ENCODE data around the gene SNX10. TPM values are rescaled to one million over a fixed set of nuclear protein-coding genes. Genes with fewer than 3 reads are reported as not detected.
"Not testable (repeated sequence)": the region's sequence is repeated elsewhere in the genome, so short reads cannot be mapped to it uniquely, and the experiment has no call there.

SNX10 gene, protein sequence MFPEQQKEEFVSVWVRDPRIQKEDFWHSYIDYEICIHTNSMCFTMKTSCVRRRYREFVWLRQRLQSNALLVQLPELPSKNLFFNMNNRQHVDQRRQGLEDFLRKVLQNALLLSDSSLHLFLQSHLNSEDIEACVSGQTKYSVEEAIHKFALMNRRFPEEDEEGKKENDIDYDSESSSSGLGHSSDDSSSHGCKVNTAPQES
- 1 to 10 TPM; 2.8 to 3.5 (median 2.9) TPM for total RNA-seq
- polyA plus RNA-seq: 1.3 TPM
- long read RNA-seq, donor 1, partial matches to known transcripts: 0 of 2 reads
- long read RNA-seq, donor 1, other reads (novel, unspliced or antisense): 1 of 2 reads
- long read RNA-seq, donor 2, partial matches to known transcripts: 0 of 2 reads
- long read RNA-seq, donor 2, other reads (novel, unspliced or antisense): 0 of 2 reads
- long read RNA-seq, donor 3, partial matches to known transcripts: 3 of 10 reads
- long read RNA-seq, donor 3, other reads (novel, unspliced or antisense): 1 of 10 reads
- long read RNA-seq, donor 4, partial matches to known transcripts: 0 of 2 reads
- long read RNA-seq, donor 4, other reads (novel, unspliced or antisense): 0 of 2 reads

- intact Hi-C loops (cut with DNase I): no loop called here
- ATAC-seq: peak; percentile 78 to 84
- peak; percentile 38 to 79 (median 71) for DNase-seq
- H3K4me1 ChIP-seq (ENCODE audit: control insufficient read depth, insufficient read depth, low read length): no peaks in the 10 kb centered on the region
- H3K9me3 ChIP-seq (ENCODE audit: control insufficient read depth, low read length): no peaks in the 10 kb centered on the region
- no peaks in the 10 kb centered on the region for H3K27me3 ChIP-seq (ENCODE audit: control insufficient read depth, insufficient read depth)
- 3% methylated on average over 74 of the region's 74 CpGs for WGBS
- H3K4me3 ChIP-seq (ENCODE audit: low read length): peak within 1 kb of the TSS; percentile 54
- no peak within 1 kb of the TSS for H3K27ac ChIP-seq (ENCODE audit: low read length)
Observed at GRCh38 chr7:26291699-26292538, at the start of gene SNX10. TSS of gene SNX10 (plus strand) at chr7:26291862. CDS start at chr7:26346443, 54,581 bp downstream.

- H3K27ac ChIP-seq (ENCODE audit: low read length): no peak overlapping the region
- ATAC-seq (no peak), DNase-seq (no peak)
- no peak overlapping the region for H3K4me3 ChIP-seq (ENCODE audit: low read length)
- intact Hi-C loops (cut with DNase I): no loop called here
- no peaks in the 10 kb centered on the region for H3K27me3 ChIP-seq (ENCODE audit: control insufficient read depth, insufficient read depth)
- H3K9me3 ChIP-seq (ENCODE audit: control insufficient read depth, low read length): no peaks in the 10 kb centered on the region
- no peaks in the 10 kb centered on the region for H3K4me1 ChIP-seq (ENCODE audit: control insufficient read depth, insufficient read depth, low read length)
- WGBS: 93% methylated on average over 13 of the region's 13 CpGs
Observed at GRCh38 chr7:26245150-26245549, 46.5 kb upstream of the SNX10 start.

GRCh38 chr7:26250239-26250638 lies 41.4 kb upstream of the SNX10 start:
- whole genome bisulfite sequencing: 84% methylated on average over 12 of the region's 12 CpGs
- H3K27me3 ChIP-seq (ENCODE audit: control insufficient read depth, insufficient read depth): no peaks in the 10 kb centered on the region
- intact Hi-C loops (cut with DNase I): no loop called here

DNA sequence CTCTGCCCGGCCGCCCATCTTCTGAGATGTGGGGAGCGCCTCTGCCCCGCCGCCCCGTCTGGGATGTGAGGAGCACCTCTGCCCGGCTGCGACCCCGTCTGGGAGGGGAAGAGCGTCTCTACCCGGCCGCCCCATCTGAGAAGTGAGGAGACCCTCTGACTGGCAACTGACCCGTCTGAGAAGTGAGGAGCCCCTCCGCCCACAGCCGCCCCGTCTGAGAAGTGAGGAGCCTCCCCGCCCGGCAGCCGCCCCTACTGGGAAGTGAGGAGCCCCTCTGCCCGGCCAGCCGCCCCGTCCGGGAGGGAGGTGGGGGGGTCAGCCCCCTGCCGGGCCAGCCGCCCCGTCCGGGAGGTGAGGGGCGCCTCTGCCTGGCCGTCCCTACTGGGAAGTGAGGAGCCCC lies 29.8 kb upstream of the SNX10 start:
- intact Hi-C loops (cut with DNase I); H3K9me3 ChIP-seq (ENCODE audit: control insufficient read depth, low read length); H3K4me3 ChIP-seq (ENCODE audit: low read length); H3K4me1 ChIP-seq (ENCODE audit: control insufficient read depth, insufficient read depth, low read length); H3K27ac ChIP-seq (ENCODE audit: low read length); ATAC-seq; H3K27me3 ChIP-seq (ENCODE audit: control insufficient read depth, insufficient read depth): not testable (repeated sequence)
- whole genome bisulfite sequencing: 97% methylated on average over 28 of the region's 29 CpGs
- peak in 1 of 3 donors; percentile 62 for DNase-seq

More at GRCh38 chr7:26250239-26250638, 41.4 kb upstream of the SNX10 start:
- no peak for DNase-seq
- H3K4me3 ChIP-seq (ENCODE audit: low read length): no peak overlapping the region
- ATAC-seq: no peak
- no peak overlapping the region for H3K27ac ChIP-seq (ENCODE audit: low read length)
- no peaks in the 10 kb centered on the region for H3K4me1 ChIP-seq (ENCODE audit: control insufficient read depth, insufficient read depth, low read length)
- H3K9me3 ChIP-seq (ENCODE audit: control insufficient read depth, low read length): no peaks in the 10 kb centered on the region

- no peak for DNase-seq
- Histone ChIP-seq H3K27me3 (ENCODE audit: control insufficient read depth, insufficient read depth) (no peaks in the 10 kb centered on the region), H3K4me3 (ENCODE audit: low read length) (no peak overlapping the region), H3K9me3 (ENCODE audit: control insufficient read depth, low read length) (no peaks in the 10 kb centered on the region), H3K27ac (ENCODE audit: low read length) (no peak overlapping the region), H3K4me1 (ENCODE audit: control insufficient read depth, insufficient read depth, low read length) (no peaks in the 10 kb centered on the region)
- 89% methylated on average over 6 of the region's 6 CpGs for WGBS
- intact Hi-C loops (cut with DNase I): no loop called here
- no peak for ATAC-seq
Observed at GRCh38 chr7:26265065-26265464, 26.6 kb upstream of the SNX10 start.

GRCh38 chr7:26265499-26266075 lies 26.1 kb upstream of the SNX10 start:
- DNase-seq: no peak
- H3K9me3 ChIP-seq (ENCODE audit: control insufficient read depth, low read length): no peaks in the 10 kb centered on the region
- WGBS: 70% methylated on average over 5 of the region's 5 CpGs
- no peak for ATAC-seq
- no peak overlapping the region for H3K4me3 ChIP-seq (ENCODE audit: low read length)
- no peak overlapping the region for H3K27ac ChIP-seq (ENCODE audit: low read length)
- H3K27me3 ChIP-seq (ENCODE audit: control insufficient read depth, insufficient read depth): no peaks in the 10 kb centered on the region
- intact Hi-C loops (cut with DNase I): no loop called here
- H3K4me1 ChIP-seq (ENCODE audit: control insufficient read depth, insufficient read depth, low read length): no peaks in the 10 kb centered on the region

GRCh38 chr7:26267601-26268166 lies 24.0 kb upstream of the SNX10 start:
- DNase-seq: no peak
- WGBS: 96% methylated on average over 9 of the region's 9 CpGs
- Histone ChIP-seq H3K27ac (ENCODE audit: low read length) (no peak overlapping the region), H3K4me3 (ENCODE audit: low read length) (no peak overlapping the region), H3K27me3 (ENCODE audit: control insufficient read depth, insufficient read depth) (no peaks in the 10 kb centered on the region), H3K9me3 (ENCODE audit: control insufficient read depth, low read length) (no peaks in the 10 kb centered on the region), H3K4me1 (ENCODE audit: control insufficient read depth, insufficient read depth, low read length) (no peaks in the 10 kb centered on the region)
- intact Hi-C loops (cut with DNase I): no loop called here
- no peak for ATAC-seq

GRCh38 chr7:26275213-26275612 lies 16.4 kb upstream of the SNX10 start:
- ATAC-seq (no peak), DNase-seq (no peak)
- Histone ChIP-seq H3K4me1 (ENCODE audit: control insufficient read depth, insufficient read depth, low read length) (no peaks in the 10 kb centered on the region), H3K4me3 (ENCODE audit: low read length) (no peak overlapping the region), H3K9me3 (ENCODE audit: control insufficient read depth, low read length) (no peaks in the 10 kb centered on the region), H3K27me3 (ENCODE audit: control insufficient read depth, insufficient read depth) (no peaks in the 10 kb centered on the region), H3K27ac (ENCODE audit: low read length) (no peak overlapping the region)
- intact Hi-C loops (cut with DNase I): no loop called here
- WGBS: 89% methylated on average over 3 of the region's 3 CpGs

DNA sequence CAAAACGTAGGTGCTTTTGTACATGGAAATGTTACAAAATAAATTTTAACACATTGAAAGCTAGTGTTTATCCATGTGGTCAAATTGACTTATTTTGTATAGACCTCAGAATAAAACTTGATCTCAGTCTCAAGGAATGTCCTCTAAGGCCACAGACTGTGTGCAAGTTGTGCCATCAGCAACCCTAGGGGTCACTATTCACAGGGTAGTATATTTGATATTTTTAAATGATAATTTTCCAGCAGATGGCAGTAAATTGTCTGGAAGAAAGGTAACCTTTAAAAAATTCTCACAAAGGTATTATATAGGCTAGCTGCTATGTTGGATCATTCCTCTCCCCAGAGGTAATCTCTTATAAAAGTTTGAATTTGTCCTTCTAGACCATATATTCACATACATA lies 12.9 kb upstream of the SNX10 start:
- DNase-seq: no peak
- H3K4me3 ChIP-seq (ENCODE audit: low read length): no peak overlapping the region
- intact Hi-C loops (cut with DNase I): no loop called here
- 20% methylated on average over 1 of the region's 1 CpG for WGBS
- no peak for ATAC-seq
- no peak overlapping the region for H3K27ac ChIP-seq (ENCODE audit: low read length)
- H3K9me3 ChIP-seq (ENCODE audit: control insufficient read depth, low read length): no peaks in the 10 kb centered on the region
- H3K27me3 ChIP-seq (ENCODE audit: control insufficient read depth, insufficient read depth): no peaks in the 10 kb centered on the region
- H3K4me1 ChIP-seq (ENCODE audit: control insufficient read depth, insufficient read depth, low read length): no peaks in the 10 kb centered on the region

GRCh38 chr7:26279405-26279804 lies 12.3 kb upstream of the SNX10 start:
- no peaks in the 10 kb centered on the region for H3K27me3 ChIP-seq (ENCODE audit: control insufficient read depth, insufficient read depth)
- no peak overlapping the region for H3K4me3 ChIP-seq (ENCODE audit: low read length)
- DNase-seq: no peak
- intact Hi-C loops (cut with DNase I): no loop called here
- 73% methylated on average over 4 of the region's 4 CpGs for WGBS
- no peak for ATAC-seq
- H3K4me1 ChIP-seq (ENCODE audit: control insufficient read depth, insufficient read depth, low read length): no peaks in the 10 kb centered on the region
- no peaks in the 10 kb centered on the region for H3K9me3 ChIP-seq (ENCODE audit: control insufficient read depth, low read length)
- no peak overlapping the region for H3K27ac ChIP-seq (ENCODE audit: low read length)

All from right cardiac atrium (tissue), 5 donors.